Breast epithelium (tissue), 3 donors: ENCODE results near the gene RPLP1.

Experiments
- CTCF ChIP-seq, 3 donors: fragments of 450-650 bp; IDR thresholded peaks; one replicate each; pipeline ENCODE4 v1.5.1; 2016 to 2017; ENCODE audit warnings: antibody characterized with exemption in 3 of 3, mild to moderate bottlenecking in 3 of 3, moderate library complexity in 3 of 3
- POLR2A ChIP-seq: fragments of 450-650 bp; IDR thresholded peaks from one replicate; pipeline ENCODE4 v1.6.1; 2016; ENCODE audit warnings: antibody characterized with exemption, mild to moderate bottlenecking, moderate library complexity

GRCh38 chr15:69417581-69417980 is 35.0 kb upstream of the RPLP1 start:
- TF ChIP-seq CTCF (IDR thresholded peaks at IDR 0.05) (no peak), POLR2A (no peak)
